COLO668 (cell line): ENCODE results near the gene PLXNA2.

ENCODE experiments used
- DNase-seq: peaks from one replicate; lab custom pipeline; 2025; ENCODE audit not compliant: unreplicated experiment; lab: John Stamatoyannopoulos, UW

Gene PLXNA2

DNA sequence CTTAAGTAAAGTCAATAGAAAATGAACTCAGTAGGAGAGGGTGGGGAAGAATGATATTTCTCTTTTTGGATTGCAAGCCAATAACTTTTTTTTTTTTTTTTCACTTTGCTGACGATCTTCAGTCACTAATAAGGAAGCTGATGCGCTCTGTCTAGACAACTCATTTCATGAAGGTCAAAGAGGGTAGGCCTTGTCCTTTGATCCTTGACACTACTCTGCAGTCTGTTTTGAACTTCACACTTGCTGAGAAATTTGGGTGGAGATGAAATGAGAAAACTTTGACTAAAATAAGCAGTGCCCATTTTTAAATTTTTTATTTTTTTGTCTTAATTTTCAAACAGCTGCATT lies 20.9 kb upstream of the PLXNA2 start:
- DNase-seq = no peak

DNA sequence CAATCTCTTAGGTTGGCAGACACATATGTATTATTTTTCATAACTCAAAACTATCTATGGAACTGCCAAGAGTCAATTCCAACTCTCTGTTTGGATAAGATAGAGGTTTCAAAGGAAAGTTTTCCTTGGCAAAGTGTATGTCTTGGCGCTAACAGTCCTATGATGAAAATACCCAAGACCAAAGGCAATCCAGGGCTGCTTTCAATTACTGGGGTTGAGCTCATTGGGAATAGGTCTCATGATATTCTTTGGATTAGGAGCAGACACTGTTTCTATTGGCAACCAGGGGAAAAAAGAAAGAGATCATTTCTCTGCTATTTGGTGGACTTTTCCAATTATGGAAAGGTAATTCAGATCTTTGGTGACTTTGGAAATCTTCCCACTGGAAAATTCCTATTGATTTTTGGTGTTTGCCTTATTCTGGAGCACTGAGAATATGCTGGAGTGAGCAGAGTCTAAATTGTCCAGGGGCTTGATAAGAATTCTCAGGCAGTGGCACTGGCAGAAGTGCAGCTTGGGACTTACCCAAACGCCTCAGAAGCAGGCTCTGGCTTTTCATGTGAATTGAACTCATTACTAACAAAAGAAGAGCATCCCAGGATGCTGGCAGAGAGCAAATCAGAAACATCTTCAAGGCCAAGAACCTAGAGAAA lies 20.4 kb upstream of the PLXNA2 start:
- no peak for DNase-seq

DNA sequence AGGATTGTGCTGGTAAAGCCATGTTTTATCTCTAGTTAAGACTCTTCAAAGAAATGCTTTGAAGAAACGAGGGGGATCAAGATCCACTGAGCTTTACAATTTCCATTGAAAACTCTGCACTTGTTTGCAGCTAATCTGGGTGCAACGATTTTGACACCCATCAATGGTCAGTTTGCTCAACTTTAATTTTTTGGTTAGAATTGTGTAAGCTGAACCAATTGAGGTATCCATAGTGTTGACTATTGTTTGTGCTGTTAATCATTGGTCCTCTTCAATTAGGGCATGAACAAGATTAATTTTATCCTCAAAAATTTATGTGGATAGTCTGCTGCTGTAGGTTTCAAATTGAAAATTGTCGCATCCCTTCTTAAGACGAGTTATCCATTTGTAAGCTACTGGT lies 17.7 kb upstream of the PLXNA2 start:
- DNase-seq = no peak

DNA sequence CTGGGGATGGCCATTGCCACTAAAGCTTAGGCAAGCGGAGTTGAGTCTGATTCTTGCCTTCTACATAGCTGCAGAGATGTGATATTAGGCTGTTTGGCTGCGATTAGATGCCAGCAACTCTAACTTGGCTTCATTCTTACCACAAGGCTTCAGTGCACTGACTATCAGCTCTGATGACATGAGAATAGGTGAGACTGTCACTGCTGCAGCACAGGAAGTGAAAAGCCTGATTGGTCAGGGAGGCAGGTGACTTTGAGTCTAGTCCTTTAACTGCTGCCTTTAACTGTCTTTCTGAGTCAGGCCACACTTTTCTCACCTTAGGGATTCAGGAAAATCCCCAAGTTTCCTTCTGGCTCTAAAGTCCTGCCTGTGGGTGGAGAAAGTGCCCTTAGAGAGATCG lies 14.1 kb upstream of the PLXNA2 start:
- DNase-seq = no peak

DNA sequence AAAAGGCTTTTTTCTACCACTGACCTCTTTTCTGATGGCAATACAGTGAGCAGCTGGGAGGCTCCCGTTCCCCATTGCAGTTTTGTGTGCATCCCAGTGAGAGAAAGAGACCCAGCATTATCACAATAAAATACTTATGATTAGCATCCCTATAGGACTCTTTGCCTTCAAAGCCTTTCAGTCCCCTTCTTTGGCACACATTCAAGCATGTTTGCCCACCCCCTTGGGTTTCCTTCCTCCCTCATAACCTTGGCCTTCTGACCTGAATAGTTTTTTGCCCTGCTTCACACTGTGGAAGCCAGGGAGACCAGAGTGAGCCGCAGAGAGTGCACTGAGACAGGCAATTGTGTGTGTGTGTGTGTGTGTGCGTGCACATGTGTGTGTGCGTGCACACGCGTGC lies 13.2 kb upstream of the PLXNA2 start:
- DNase-seq = no peak

DNA sequence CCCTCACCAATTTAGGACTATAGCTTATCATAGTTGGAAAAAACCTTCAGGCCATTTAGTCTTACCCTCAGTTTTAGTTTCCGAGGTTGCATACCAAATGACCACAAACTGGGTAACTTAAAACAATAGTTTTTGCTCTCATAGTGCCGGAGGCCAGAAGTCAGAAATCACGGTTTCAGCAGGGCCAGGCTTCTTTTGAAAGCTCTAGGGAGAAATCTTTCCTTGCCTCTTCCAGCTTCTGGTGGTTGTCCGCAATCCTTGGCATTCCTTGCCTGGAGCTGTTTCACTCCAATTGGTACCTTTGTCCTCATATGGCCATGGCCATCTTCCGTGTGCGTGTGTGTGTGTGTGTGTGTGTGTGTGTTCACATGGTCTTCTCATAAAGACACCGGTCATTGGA lies 12.4 kb upstream of the PLXNA2 start:
- no peak for DNase-seq

DNA sequence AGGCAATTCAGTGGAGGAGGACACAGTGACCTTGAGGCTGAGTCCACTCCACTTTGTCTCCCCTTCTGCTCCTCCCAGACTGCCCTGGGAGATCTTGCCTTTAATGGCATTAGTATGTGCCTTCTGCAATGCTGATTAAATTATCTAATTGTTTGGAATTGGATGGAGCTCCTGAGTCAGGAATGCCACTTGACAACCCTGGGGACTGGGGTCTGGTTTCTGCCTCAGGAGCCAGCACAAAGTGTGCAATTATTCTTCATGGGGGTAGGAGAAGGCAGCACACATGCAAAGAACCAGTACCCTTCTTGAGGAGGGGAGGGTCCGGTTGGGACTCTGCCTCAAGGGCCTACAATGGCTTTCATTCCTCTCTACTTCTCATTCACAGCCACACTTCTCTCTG lies 11.9 kb upstream of the PLXNA2 start:
- no peak for DNase-seq

DNA sequence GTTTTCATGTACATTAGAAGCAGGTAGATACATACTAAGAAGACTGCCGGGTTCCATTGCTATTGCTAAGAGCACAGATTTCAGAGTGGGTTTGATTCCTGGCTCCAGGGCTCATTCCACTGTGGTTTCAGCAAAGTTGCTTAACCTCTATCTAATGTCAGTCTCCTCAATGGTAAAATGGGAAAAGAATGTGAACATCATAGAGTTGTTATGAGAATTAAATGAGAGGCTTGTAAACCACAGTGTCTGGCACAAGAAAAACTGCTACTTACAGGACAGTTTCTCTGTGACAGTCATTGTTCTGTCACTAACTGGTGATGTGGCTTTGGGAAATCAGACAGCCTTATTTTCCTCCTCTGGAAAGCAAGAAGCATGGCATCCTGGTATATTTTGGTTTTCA lies 10.7 kb upstream of the PLXNA2 start:
- DNase-seq = no peak

DNA sequence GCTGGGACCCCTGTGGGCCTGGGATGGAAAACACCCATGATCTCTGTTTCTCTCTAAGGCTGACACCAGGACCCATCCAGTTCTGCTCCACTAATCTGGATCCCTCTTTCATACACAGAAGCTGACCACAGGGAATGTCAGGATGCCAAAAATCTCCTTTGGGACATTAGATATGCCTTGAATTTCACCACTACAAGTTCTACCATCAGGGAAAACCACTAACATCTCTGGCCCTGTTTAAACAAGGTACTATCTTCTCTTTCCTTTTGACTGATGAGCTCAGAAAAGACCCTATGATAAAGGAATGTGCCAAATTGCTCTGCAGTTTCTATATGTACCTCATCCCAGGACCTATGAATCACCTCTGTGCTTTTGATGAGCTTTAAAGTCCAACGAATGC lies 10.2 kb upstream of the PLXNA2 start:
- DNase-seq = no peak

DNA sequence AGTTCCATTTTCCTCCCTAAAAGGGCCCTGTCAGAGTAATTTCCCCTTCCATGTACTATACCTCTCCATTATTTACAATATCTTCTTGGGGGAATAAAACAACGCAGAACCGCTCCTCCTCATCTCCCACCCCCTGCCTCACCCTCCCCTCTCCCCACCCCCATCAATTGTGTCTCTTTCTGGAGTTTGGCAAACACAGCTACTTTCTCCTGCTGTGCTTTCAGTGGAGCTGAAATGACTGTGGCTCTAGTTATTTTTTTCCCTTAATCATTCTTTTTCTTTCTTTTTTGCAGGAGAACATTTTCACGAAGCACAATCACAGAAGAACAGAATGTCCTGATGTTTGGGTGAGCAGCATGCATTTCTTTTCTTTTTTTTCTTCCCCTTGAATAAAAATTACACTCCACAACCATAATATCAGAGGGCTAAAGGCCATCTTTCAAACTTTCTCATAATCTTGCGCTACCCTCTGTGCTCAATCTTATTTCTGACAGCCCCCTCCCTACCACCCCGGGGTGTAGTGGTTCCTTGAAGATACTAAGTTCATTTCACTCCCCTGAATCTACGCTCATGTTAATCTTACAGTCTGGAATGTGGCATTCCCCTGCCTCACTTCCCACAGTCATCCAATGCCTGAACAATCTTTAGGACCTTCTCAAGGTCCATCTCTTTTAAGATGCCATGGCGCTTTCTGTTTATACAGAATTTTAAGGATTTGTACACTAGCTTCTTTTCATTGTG lies 8.8 kb upstream of the PLXNA2 start:
- DNase-seq = no peak

DNA sequence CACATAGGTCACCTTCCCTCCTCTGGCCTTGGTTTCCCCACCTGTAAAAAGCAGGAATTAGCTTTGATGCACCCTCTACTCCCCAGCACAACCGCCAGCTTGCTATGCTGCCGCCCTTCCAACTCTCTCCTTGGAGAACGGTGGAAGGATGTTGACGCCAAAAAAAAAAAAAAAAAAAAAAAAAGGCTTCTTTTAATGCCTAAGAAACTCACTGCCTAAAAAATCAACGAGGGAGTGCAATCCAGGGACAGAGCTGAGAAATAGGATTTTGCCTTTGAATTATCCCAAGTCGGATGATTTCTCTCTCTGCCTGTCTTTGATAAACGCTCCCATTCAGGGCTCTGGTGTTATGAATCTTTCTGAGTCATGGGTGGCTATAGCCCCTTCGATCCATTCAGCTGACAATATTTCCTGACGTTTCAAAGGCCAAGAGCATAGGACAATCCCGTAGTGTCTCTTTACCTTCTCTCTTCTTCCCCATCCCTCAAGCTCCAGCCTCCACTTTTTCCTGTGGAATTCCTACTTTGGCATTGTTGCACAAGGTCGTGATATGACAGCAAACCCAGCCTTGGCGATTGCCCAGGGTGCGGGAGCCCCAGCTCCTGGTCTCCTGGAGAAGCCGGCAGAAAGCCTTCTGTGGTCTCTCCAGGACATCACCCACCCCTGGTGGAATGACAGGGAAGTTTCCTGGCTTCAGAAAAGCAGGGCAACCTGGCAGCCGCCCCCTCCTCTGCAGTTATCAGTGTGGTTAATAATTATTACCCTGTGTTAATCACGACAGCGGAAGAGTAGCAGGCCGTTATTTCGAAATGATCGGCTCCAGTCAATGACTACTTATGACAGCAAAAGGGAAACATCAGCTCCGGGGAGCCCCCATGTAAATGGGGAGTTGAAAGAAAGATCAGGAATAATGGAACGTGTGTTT lies 8.0 kb upstream of the PLXNA2 start:
- DNase-seq = peak; percentile 27

DNA sequence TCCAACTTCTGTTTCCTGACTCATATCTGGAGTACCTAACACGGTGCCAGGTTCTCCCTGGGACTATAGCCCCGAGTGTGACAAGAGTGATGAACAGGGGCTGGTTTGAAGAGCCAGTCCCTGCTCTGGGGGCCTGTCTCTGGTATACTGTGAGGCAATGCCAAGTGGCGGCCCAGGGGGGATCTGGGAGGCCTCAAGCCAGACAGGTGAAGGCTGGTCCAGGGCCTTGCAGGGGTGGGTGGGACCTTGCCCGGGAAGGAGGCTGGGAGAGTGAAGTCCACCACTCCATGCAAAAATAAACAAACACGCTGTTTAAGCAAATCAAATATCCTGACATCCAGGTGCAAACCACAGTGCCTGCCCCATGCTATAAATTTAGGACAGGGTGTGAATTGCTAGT lies 6.8 kb upstream of the PLXNA2 start:
- DNase-seq = peak; percentile 55

DNA sequence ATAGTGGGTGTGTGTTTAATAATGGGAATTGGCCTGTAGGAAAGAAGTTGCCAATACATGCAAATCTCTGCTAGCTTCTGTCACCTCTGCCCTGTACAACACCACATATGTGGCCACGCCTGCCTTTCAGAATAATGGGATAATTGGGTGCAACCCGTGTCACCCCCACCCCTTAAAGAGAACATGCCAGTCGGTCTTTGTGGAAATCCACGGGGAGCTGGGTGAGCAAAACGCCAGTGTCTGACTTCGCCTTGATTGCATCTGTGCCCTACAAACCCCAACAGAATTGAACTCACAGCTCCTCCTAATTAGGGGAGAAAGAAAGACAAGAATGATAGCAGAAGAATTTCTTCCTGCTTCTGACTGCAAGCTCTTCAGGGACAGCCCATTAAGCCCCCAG lies 6.4 kb upstream of the PLXNA2 start:
- DNase-seq = no peak

DNA sequence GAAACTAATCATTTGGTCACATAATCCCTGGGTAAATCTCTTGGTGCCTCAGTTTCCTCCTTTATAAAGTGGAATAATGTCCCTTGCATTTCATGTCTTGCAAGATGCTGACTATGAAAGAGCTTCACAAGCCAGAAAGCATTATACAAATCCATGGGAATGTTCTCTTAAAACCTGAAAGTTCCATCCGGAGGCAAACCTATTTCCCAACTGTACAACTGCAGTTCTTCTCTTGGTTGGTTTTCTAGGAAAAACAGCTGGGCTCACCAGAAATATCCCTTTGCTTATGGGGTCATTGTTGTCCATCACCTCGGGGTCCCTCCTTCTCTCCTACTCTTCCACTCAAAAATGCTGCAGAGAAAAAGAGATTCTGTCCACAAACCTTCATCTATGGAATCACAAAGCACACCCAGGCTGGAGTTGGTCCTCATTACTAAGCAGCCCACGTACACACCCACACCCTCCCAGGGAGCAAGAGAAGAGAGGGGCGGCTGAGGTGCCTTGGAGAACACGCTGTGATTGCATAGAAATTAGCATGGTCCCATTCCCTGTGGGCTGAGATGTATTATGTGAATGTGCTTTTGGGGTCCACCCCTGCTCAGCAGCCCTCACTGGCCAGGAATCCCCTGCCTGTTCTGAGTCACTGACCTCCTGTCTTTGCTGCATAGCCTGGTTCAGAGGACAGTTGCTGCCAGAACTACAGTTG lies 5.0 kb upstream of the PLXNA2 start:
- no peak for DNase-seq

DNA sequence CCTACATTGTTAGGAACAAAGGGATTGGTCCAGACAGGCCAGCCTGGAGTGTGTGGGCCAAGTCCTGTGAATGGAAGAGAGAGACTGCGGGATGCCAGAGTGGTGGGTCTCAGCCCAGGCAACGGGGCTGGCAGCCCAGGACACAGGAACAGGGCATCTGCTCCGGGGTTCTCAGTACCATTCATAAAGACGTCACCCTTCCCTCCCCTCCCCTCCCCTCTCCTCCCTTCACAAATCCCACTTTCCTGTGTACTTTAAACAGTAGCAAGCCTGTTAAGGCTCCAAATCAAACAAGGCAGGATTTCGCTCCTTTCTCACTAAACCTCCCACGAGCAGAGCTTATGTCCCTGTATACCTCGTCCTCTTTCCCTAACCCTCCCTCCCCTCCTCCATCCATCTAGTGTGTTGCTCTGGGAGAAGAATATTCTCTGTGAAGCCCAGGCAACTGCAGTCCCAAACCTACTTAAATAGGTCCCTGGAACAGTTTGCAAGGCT lies 4.2 kb upstream of the PLXNA2 start:
- DNase-seq = no peak

DNA sequence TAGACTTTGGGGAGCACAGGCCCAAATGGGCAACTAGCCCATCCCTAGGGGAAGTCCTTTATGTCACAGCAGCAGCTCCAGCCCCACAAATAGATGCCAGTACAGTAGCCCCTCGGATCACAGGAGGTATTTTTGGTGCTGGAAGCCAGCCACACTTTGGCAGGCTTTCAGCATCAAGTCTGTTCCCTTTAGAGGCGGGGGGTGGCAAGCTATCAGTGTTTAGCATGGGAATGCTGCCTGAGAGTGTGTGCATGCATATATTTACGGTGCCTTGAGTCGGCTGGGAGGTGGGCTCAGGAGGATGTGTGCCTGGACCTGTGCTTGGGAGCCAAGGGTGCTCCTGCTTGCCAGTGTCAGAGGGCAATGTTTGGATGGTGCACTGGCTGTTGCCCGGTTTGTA lies 3.5 kb upstream of the PLXNA2 start:
- no peak for DNase-seq

DNA sequence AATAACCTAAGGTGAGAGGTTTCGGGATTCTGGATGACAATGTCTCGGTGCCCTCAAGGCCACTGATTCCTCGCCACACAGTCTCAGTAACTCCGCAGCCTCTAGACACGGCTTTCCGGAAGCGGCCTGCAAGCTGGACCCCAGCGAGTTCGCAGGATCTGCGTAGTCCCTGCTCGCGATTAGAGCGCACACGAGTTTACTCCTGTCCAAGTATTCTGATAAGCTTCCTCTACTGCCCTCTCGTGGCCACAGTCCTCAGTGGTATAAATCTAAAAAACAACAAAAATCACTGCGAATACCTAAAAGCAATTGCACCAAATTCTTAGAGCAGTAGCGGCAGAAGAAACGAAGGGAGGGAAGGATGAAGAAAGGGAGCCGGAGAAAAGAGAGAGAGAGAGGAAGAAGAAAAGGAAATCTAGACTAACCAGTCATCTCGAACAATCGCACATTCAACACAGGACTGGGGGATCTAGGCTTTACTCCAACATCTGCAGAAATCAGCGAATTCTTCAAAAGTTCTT lies 1.1 kb upstream of the PLXNA2 start:
- DNase-seq = peak; percentile 95

DNA sequence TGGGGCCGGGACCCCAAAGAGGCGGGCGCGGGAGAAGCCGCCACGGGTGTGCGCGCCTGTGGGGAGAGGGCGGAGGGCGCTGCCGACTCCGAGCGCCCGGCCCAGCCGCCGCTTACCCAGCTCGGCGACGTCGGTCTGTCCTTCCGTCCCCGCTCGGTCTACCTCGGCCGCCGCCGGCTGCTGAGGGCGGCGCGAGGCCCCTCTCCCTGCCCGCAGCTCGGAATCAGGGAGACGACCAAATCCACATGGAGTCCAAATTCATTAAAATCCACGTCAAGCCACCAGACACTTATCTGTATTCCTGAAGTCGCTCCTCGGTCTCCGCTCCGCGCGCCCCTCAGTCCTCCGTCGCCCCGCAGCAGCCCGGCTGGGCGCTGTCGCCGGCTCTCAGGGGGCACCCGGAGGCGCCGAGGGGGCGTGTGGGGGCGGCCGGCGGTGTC lies 637 bp downstream of the PLXNA2 start:
- DNase-seq = peak; percentile 73

DNA sequence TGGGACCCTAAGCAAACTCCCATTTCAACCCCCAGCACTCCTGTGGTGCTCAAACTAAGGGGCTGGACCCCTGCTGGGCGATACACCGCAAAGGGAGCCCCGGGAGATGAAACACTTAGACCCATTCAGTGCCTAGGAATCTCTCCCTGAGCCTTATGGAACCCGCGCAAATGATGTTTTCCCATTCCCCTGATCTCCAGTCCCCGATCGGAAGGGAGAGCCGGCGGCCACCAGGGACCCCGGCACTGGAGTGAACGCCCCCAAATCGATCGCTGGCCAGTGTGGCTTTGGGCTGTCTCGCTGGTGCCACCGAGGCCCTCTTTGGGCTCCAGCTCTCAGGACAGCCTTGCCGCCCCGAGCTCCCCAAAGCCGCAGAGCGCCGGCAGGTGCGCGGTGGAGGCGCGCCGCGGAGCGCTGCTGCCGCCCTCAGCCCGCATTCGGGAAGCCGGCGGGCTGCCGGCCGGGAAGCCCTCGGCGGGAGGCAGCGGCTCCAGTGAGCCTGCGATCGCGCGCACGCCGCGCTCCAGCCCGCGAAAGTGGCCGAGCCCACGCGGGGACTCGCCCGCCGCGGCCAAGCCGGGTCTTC lies 1.1 kb downstream of the PLXNA2 start:
- peak; percentile 83 for DNase-seq

DNA sequence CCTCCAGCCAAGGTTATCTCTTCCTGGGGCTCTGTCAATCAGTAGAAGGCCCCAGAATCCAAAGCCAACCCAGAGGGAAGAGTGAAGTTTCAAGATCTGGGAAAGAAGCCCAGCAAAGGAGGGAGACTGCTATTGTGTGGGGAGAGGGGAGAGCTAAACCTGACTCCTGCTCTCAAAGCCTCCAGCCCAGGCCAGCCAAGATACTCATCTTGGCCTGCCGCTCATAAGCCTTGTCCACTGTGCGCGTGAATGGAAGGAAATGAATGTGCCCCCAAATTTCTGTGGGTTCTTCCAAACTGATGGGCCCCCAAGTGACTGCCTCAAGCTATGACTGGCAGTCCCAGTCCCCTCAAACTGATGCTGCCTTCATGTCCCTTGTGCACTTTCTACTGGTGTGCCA lies 2.0 kb downstream of the PLXNA2 start:
- no peak for DNase-seq

DNA sequence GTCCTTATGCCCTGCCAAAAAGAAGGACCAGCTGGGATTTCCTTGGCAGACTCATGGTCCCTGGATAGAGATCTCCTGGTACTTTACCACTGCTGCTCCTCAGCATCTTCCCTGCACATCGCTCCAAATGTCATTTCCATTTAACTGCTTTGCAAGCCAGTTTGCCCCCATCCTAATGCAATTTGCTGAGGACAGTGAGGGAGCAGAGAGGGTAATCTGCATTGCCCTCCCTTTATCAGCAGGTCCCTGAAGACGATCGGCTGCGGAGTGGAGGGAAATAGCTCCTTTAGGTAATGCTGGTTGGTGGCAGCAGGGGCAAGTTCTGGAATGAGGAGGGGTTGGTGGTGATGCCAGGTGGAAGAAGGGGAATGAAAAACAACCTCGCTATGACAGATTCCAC lies 2.7 kb downstream of the PLXNA2 start:
- no peak for DNase-seq
